ENCODE measurements around the gene SPEG. TPM values are rescaled to one million over a fixed set of nuclear protein-coding genes. Genes with fewer than 3 reads are reported as not detected.

Gene SPEG
- total and polyA plus RNA-seq, 2 of the 13 experiments (the other 11 are each of a cell fraction or from before 2014, with no cell fraction given): 0.18 to 0.24 TPM

DNA sequence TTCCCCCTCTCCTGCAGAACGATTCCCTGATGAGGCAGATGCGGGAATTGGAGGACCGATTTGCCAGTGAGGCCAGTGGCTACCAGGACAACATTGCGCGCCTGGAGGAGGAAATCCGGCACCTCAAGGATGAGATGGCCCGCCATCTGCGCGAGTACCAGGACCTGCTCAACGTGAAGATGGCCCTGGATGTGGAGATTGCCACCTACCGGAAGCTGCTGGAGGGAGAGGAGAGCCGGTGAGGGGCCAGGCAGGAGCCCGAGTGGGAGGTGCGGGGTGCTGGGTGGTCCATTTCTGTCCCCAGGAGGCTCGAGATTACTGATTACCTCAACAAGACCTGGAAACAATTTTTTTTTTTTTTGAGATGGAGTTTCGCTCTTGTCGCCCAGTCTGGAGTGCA is 13.3 kb upstream of the SPEG start:
- TF ChIP-seq RAD51 (IDR thresholded peaks at IDR 0.05; ENCODE audit: borderline replicate concordance) (no peak), TOPORS (CRISPR knock-in tag; IDR thresholded peaks at IDR 0.05) (no peak)
- Histone ChIP-seq H3K4me2 (ENCODE audit: low read depth, low read length) (no peak overlapping the region), H2AFZ (ENCODE audit: low read length) (no peak overlapping the region), H3K79me2 (ENCODE audit: insufficient read depth, low read length) (no peaks in the 10 kb centered on the region), H4K20me1 (ENCODE audit: insufficient read depth, low read length) (no peaks in the 10 kb centered on the region), H3K36me3 (replicated peaks in 1 of 2; ENCODE audit: control insufficient read depth in 1 of 2, insufficient read depth in 2 of 2, low read length in 2 of 2) (no peaks in the 10 kb centered on the region), H3K4me1 (ENCODE audit: insufficient read depth, low read length) (peaks cover 5% of the 10 kb centered on the region; the same call in 1 of the 2 replicates), H3K9me3 (ENCODE audit: low read length) (no peaks in the 10 kb centered on the region), H3K27ac (ENCODE audit: extremely low read length, insufficient read depth, low read length) (no peak overlapping the region), H3K4me3 (replicated peaks in 1 of 3; ENCODE audit: insufficient read depth in 1 of 3, low read depth in 2 of 3, low read length in 3 of 3) (no peak overlapping the region), H3K9ac (ENCODE audit: insufficient read depth, low read depth, low read length) (no peak overlapping the region), H3K27me3 (ENCODE audit: control insufficient read depth in 1 of 2, insufficient read depth in 2 of 2, low read length in 2 of 2) (peaks cover 2 to 54% of the 10 kb centered on the region in 2 experiments; a peak in 4 of 5 replicates)
- intact Hi-C loops (cut with micrococcal nuclease; ENCODE audit: unreplicated experiment) (no loop called here), in situ Hi-C loops (cut with HindIII; ENCODE audit: extremely low pct_ligation_motif_present, low pct_unique_long_range_greater_than_20kb) (no loop called here)
- DNase-seq (ENCODE audit: low spot score) (no peak), ATAC-seq (no peak), FAIRE-seq (no peak)
- WGBS (ENCODE audit: low lambda C conversion rate): 62% methylated on average over 17 of the region's 17 CpGs
- ChIA-PET POLR2A (no interaction called here), CTCF (ENCODE audit: low intra/inter-chr PET ratio, low total read pairs) (no interaction called here)
- no TSS peak for BruUV-seq (replicated peaks)

GRCh38 chr2:219422952-219423534 is 11.6 kb upstream of the SPEG start:
- no peak for TF ChIP-seq PAWR (CRISPR knock-in tag; IDR thresholded peaks at IDR 0.05; ENCODE audit: borderline replicate concordance)
- TF ChIP-seq TMF1 (CRISPR knock-in tag; IDR thresholded peaks at IDR 0.05; ENCODE audit: low read depth): no peak
- TF ChIP-seq ZNF782 (CRISPR knock-in tag; IDR thresholded peaks at IDR 0.05; ENCODE audit: borderline replicate concordance): no peak
- no peak for TF ChIP-seq MAZ (IDR thresholded peaks at IDR 0.05; ENCODE audit: borderline replicate concordance, low read depth, low read length)
- no peak for TF ChIP-seq MAZ (CRISPR knock-in tag; IDR thresholded peaks at IDR 0.05; ENCODE audit: low read depth)
- TF ChIP-seq, protein P1, sequence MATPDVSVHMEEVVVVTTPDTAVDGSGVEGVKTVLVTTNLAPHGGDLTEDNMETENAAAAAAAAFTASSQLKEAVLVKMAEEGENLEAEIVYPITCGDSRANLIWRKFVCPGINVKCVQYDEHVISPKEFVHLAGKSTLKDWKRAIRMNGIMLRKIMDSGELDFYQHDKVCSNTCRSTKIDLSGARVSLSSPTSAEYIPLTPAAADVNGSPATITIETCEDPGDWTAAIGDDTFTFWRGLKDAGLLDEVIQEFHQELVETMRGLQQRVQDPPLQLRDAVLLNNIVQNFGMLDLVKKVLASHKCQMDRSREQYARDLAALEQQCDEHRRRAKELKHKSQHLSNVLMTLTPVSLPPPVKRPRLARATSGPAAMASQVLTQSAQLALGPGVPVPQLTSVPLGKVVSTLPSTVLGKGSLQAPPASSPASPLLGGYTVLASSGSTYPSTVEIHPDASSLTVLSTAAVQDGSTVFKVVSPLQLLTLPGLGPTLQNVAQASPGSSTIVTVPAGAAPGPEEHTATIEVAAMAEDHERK (CRISPR knock-in tag; IDR thresholded peaks at IDR 0.05; ENCODE audit: low read depth): no peak
- TF ChIP-seq LCORL (IDR thresholded peaks at IDR 0.05): no peak
- no peak for TF ChIP-seq LCORL (CRISPR knock-in tag; IDR thresholded peaks at IDR 0.05)
- TF ChIP-seq PTBP1 (IDR thresholded peaks at IDR 0.05; ENCODE audit: low read depth, low read length, poor library complexity, severe bottlenecking): no peak
- TF ChIP-seq ZNF17 (CRISPR knock-in tag; IDR thresholded peaks at IDR 0.05): no peak
- TF ChIP-seq ZNF543 (CRISPR knock-in tag; IDR thresholded peaks at IDR 0.05): no peak
- intact Hi-C loops (cut with micrococcal nuclease; ENCODE audit: unreplicated experiment) (no loop called here), in situ Hi-C loops (cut with HindIII; ENCODE audit: extremely low pct_ligation_motif_present, low pct_unique_long_range_greater_than_20kb) (no loop called here)
- peaks cover 2 to 56% of the 10 kb centered on the region in 2 experiments; a peak in 4 of 5 replicates for H3K27me3 ChIP-seq (ENCODE audit: control insufficient read depth in 1 of 2, insufficient read depth in 2 of 2, low read length in 2 of 2)
- H3K79me2 ChIP-seq (ENCODE audit: insufficient read depth, low read length): no peaks in the 10 kb centered on the region
- ATAC-seq: no peak
- 30% methylated on average over 8 of the region's 8 CpGs for WGBS (ENCODE audit: low lambda C conversion rate)
- no peaks in the 10 kb centered on the region for H3K36me3 ChIP-seq (replicated peaks in 1 of 2; ENCODE audit: control insufficient read depth in 1 of 2, insufficient read depth in 2 of 2, low read length in 2 of 2)
- FAIRE-seq: no peak
- POLR2A ChIA-PET: no interaction called here
- no peaks in the 10 kb centered on the region for H3K9me3 ChIP-seq (ENCODE audit: low read length)
- peaks cover 5% of the 10 kb centered on the region; the same call in 1 of the 2 replicates for H3K4me1 ChIP-seq (ENCODE audit: insufficient read depth, low read length)
- BruUV-seq (replicated peaks): no TSS peak
- no peak overlapping the region for H3K9ac ChIP-seq (ENCODE audit: insufficient read depth, low read depth, low read length)
- H3K27ac ChIP-seq (ENCODE audit: extremely low read length, insufficient read depth, low read length): no peak overlapping the region
- no peak for DNase-seq (ENCODE audit: low spot score)
- H4K20me1 ChIP-seq (ENCODE audit: insufficient read depth, low read length): no peaks in the 10 kb centered on the region
- no peak overlapping the region for H2AFZ ChIP-seq (ENCODE audit: low read length)
- CTCF ChIA-PET (ENCODE audit: low intra/inter-chr PET ratio, low total read pairs): no interaction called here
- no peak overlapping the region for H3K4me3 ChIP-seq (replicated peaks in 1 of 3; ENCODE audit: insufficient read depth in 1 of 3, low read depth in 2 of 3, low read length in 3 of 3)
- no peak overlapping the region for H3K4me2 ChIP-seq (ENCODE audit: low read depth, low read length)
